Activated CD4-positive, alpha-beta T cell treated with anti-CD3 and anti-CD28 coated beads for 48 hours (primary cell): Measurements from ENCODE around the gene TBKBP1.
"Not testable (repeated sequence)": the region's sequence is repeated elsewhere in the genome, so short reads cannot be mapped to it uniquely, and the experiment has no call there.

Source experiments
- DNase-seq: peaks from one replicate; pipeline ENCODE4 v3.0.0-alpha.2; 2020

The TBKBP1 gene

GRCh38 chr17:47735139-47735464 lies 41.1 kb downstream of the TBKBP1 start:
- DNase-seq, result no peak

DNA sequence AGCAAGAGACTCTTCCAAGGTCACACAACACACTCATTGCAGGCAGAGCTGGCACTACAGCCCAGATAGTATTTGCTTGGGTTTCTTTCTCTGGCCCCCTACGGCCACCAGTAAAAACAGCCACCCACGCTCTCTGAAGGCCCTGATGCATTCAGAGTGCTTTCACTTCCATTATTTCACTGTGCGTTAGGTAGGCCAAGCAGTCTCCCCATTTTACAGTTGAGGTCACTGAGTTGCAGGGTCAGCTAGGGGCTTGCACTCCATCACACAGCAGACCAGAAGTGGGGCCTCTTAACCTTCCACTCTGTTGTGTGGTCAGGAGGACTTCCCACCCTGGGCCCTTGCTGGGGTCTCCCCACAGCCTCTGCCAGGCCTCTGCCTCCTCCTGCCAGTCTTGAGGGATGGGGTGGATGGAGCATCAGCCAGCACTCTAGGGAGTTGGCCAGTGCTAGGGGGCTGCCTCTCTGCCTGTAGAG lies 41.6 kb downstream of the TBKBP1 start:
- DNase-seq, result no peak

GRCh38 chr17:47736501-47737495 lies 42.8 kb downstream of the TBKBP1 start:
- no peak for DNase-seq

- no peak for DNase-seq
Measured at GRCh38 chr17:47738178-47738577, 44.2 kb downstream of the TBKBP1 start.

DNA sequence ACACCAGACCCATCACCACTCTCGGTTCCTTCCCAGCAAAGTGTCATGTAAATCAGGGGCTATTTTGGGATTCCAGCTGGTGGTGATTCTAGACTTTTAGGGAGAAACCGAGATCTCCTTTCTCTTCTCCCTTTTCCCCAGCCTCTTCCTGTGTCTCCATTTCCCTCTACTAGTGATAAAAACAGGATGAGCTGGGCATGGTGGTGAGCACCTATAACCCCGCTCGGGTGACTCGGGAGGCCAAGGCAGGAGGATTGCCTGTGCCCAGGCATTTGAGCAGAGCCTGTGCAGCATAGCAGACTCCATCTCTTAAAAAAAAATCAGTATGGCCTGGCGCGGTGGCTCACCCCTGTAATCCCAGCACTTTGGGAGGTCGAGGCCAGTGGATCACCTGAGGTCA lies 45.2 kb downstream of the TBKBP1 start:
- no peak for DNase-seq

- not testable (repeated sequence) for DNase-seq
Measured at GRCh38 chr17:47739945-47740344, 46.0 kb downstream of the TBKBP1 start.

- DNase-seq, result no peak
Measured at GRCh38 chr17:47741109-47741792, 47.3 kb downstream of the TBKBP1 start.

DNA sequence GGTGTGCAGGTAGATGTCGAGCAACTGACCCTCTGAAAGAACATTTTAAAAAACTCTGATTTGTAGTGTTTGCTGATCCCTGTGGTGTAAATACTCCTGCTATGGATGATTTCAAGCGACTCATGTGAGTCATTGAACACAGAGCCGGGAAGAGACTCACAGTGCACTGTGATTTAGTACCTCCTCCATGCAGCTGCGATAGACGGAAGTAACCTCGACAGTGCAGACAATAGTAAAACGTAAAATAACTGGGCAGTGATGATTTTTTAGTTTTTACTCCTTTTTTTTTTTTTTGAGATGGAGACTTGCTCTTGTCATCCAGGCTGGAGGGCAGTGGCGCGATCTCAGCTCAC lies 47.8 kb downstream of the TBKBP1 start:
- no peak for DNase-seq

DNA sequence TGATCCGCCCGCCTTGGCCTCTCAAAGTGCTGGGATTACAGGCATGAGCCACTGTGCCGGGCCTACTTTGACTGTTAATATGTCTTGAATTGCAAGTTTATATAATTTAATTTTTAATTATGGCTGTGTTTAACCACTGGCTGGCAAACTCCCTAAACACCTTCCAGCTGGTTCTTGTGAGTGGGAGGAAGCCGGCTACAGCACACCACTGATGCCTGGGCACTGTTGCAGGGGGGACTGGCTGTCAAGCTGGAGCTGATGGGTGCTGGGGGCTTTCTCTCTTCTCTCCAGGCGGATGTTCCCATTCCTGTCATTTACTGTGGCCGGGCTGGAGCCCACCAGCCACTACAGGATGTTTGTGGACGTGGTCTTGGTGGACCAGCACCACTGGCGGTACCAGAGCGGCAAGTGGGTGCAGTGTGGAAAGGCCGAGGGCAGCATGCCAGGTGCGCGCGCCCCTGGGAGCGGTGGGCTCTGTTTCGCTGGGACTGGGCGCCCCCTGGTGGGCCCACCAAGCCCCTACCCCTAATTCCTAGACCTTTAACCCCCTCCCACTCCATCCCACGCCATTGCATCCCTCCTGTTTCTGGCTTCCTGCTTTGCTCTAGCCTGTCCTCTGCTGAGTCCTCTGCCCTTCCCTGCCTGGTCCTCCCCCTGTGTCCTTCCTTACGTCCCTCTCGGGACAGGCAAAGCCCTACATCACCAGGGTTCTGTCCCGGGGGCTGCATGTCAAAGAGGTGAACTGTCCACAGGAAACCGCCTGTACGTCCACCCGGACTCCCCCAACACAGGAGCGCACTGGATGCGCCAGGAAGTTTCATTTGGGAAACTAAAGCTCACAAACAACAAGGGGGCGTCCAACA lies 48.6 kb downstream of the TBKBP1 start:
- peak; percentile 56 for DNase-seq

DNA sequence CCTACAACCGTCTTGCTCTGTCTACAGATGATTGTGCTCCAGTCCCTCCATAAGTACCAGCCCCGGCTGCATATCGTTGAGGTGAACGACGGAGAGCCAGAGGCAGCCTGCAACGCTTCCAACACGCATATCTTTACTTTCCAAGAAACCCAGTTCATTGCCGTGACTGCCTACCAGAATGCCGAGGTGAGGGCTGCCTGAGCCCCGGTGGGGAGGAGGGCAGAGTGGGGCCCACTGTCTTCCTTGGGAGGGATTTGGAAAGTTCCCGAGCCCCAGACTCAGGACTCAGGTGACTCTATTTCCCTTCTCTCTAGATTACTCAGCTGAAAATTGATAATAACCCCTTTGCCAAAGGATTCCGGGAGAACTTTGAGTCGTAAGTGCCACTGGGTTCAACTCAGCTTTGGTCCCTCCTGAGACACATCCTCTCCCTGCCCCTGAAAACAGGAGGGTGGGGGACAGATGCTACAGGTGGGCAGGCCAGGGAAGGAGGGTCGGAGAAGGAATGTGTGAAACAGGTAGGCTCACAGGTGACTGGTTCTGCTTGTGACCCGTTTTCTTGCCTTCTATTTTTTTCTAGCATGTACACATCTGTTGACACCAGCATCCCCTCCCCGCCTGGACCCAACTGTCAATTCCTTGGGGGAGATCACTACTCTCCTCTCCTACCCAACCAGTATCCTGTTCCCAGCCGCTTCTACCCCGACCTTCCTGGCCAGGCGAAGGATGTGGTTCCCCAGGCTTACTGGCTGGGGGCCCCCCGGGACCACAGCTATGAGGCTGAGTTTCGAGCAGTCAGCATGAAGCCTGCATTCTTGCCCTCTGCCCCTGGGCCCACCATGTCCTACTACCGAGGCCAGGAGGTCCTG lies 50.4 kb downstream of the TBKBP1 start:
- DNase-seq, result no peak

GRCh38 chr17:47745037-47745380 lies 51.0 kb downstream of the TBKBP1 start:
- DNase-seq, result no peak

DNA sequence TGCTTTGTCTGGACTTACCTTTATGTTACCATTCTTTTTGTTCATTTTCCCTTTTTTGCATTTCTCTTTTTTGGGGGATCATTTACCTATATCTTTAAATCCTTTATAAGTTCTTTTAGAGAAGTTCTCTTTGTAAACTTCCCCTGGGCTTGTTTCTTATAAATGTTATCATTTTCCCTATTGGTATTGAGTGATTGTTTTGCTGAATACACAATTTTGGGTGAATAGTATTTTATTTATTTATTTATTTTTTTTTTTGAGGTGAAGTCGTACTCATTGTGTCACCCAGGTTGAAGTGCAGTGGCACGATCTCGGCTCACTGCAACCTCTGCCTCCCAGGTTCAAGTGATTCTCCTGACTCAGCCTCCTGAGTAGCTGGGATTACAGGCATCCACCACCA lies 57.5 kb downstream of the TBKBP1 start:
- DNase-seq, result no peak

GRCh38 chr17:47757386-47757785 lies 63.4 kb downstream of the TBKBP1 start:
- no peak for DNase-seq

- DNase-seq, result no peak
Measured at GRCh38 chr17:47760409-47761140, 66.6 kb downstream of the TBKBP1 start.
